Esophagus muscularis mucosa (tissue), 4 donors: ENCODE results near the gene GPC6.

Experiments
- CTCF ChIP-seq, 3 experiments: fragments of 200-600 bp in 2 of 3; fragments of 450-650 bp in 1 of 3; sonication (generic) in 2 of 3; IDR thresholded peaks; one replicate each; pipeline ENCODE4 v1.5.1; 2017 to 2019; ENCODE audit warnings: antibody characterized with exemption in 3 of 3, mild to moderate bottlenecking in 2 of 3, moderate library complexity in 1 of 3
- EP300 ChIP-seq: sonication (generic); formaldehyde crosslinking; IDR thresholded peaks from one replicate; pipeline ENCODE4 v1.6.1; 2017; ENCODE audit warnings: antibody characterized with exemption
- POLR2AphosphoS5 ChIP-seq, 2 donors: sonication (generic); formaldehyde crosslinking; IDR thresholded peaks; one replicate each; pipeline ENCODE4 v1.6.1; 2017; ENCODE audit warnings: antibody characterized with exemption in 2 of 2

GRCh38 chr13:93284064-93284463 is 57.5 kb downstream of the GPC6 start:
- TF ChIP-seq POLR2AphosphoS5 (IDR thresholded peaks at IDR 0.05) (no peak), CTCF (IDR thresholded peaks at IDR 0.05) (no peak), EP300 (no peak)
